H1 (cell line): ENCODE results near the gene TLX1. TPM values are rescaled to one million over a fixed set of nuclear protein-coding genes. Genes with fewer than 3 reads are reported as not detected.

Source experiments
- CTCF ChIA-PET: fragments of 300-600 bp; sonication (Branson Sonifier 250); formaldehyde crosslinking; loops from one replicate; lab custom pipeline; 2021; ENCODE audit not compliant: partially characterized antibody; lab: Charles Lee
- POLR2A ChIA-PET: fragments of 300-600 bp; sonication (Branson Sonifier 250); formaldehyde crosslinking; loops from one replicate; lab custom pipeline; 2021; ENCODE audit warnings: inconsistent platforms; ENCODE audit not compliant: partially characterized antibody; lab: Charles Lee
- DNase-seq, 2 experiments: peaks; one replicate each; pipeline versions ENCODE4 v3.0.0 to v3.0.0-alpha.2; 2010 to 2022; ENCODE audit warnings: low spot score in 2 of 2, low read depth in 1 of 2, mixed read lengths in 1 of 2
- FAIRE-seq: peaks from 2 replicates; lab custom pipeline; 2011; peaks lifted over from hg19 to GRCh38; lab: Jason Lieb, UNC
- H2AFZ ChIP-seq: 2 replicates; pipeline ENCODE4 v1.8.1; 2012; ENCODE audit warnings: low read length, inconsistent platforms
- H2AK5ac ChIP-seq: 2 replicates; pipeline ENCODE4 v1.6.1; 2013; ENCODE audit warnings: low read depth, low read length
- H2BK120ac ChIP-seq: replicated peaks from 2 replicates; pipeline ENCODE3; 2013; ENCODE audit warnings: low read depth, low read length, inconsistent platforms
- H2BK12ac ChIP-seq: 2 replicates; pipeline ENCODE4 v1.6.1; 2013; ENCODE audit warnings: low read depth, low read length
- H2BK15ac ChIP-seq: 2 replicates; pipeline ENCODE4 v1.6.1; 2013; ENCODE audit warnings: low read length
- H2BK20ac ChIP-seq: 2 replicates; pipeline ENCODE4 v1.6.1; 2013; ENCODE audit warnings: low read length
- H2BK5ac ChIP-seq: 2 replicates; pipeline ENCODE4 v1.6.1; 2013; ENCODE audit warnings: low read depth, low read length
- H3K14ac ChIP-seq: 2 replicates; pipeline ENCODE4 v1.6.1; 2013; ENCODE audit warnings: inconsistent platforms; ENCODE audit not compliant: insufficient read length
- H3K18ac ChIP-seq: 2 replicates; pipeline ENCODE4 v1.6.1; 2013; ENCODE audit warnings: low read length; ENCODE audit errors: extremely low read depth
- H3K23ac ChIP-seq: 2 replicates; pipeline ENCODE4 v1.6.1; 2013; ENCODE audit warnings: inconsistent platforms; ENCODE audit not compliant: insufficient read length
- H3K23me2 ChIP-seq: 2 replicates; pipeline ENCODE4 v1.6.1; 2013; ENCODE audit warnings: low read depth, low read length
- H3K27ac ChIP-seq: 2 replicates; pipeline ENCODE4 v1.6.1; 2011; ENCODE audit warnings: low read depth, low read length, inconsistent platforms
- H3K27me3 ChIP-seq, 4 experiments: replicated peaks in 1 of 4; 1 replicate in 1 of 4; 2 replicates in 3 of 4; pipeline versions ENCODE4 v1.6.1 to v1.8.1; 2011 to 2013; ENCODE audit warnings: low read length in 3 of 4, mild to moderate bottlenecking in 3 of 4, inconsistent platforms in 2 of 4, mixed read lengths in 2 of 4, moderate library complexity in 1 of 4; ENCODE audit not compliant: control insufficient read depth in 3 of 4, insufficient read depth in 3 of 4; ENCODE audit errors: extremely low read depth in 1 of 4
- H3K36me3 ChIP-seq, 4 experiments: 2 replicates each; pipeline versions ENCODE4 v1.6.1 to v1.8.1; 2011 to 2013; ENCODE audit warnings: mild to moderate bottlenecking in 4 of 4, low read length in 3 of 4, moderate library complexity in 2 of 4, control low read depth in 1 of 4, inconsistent platforms in 1 of 4; ENCODE audit not compliant: insufficient read depth in 4 of 4, control insufficient read depth in 2 of 4
- H3K4ac ChIP-seq: replicated peaks from 2 replicates; pipeline ENCODE3; 2013; ENCODE audit warnings: low read length, low read depth, mixed read lengths, inconsistent platforms; ENCODE audit not compliant: insufficient read length
- H3K4me1 ChIP-seq, 4 experiments: replicated peaks in 1 of 4; 1 replicate in 1 of 4; 2 replicates in 3 of 4; pipeline versions ENCODE4 v1.6.1 to v1.8.1; 2011 to 2013; ENCODE audit warnings: low read length in 3 of 4, inconsistent platforms in 2 of 4, mixed read lengths in 1 of 4; ENCODE audit not compliant: insufficient read depth in 4 of 4, control insufficient read depth in 3 of 4
- H3K4me2 ChIP-seq, 2 experiments: 2 replicates each; pipeline versions ENCODE4 v1.6.1 to v1.8.1; 2011 to 2013; ENCODE audit warnings: low read depth in 2 of 2, low read length in 2 of 2, control low read depth in 1 of 2, inconsistent platforms in 1 of 2, mild to moderate bottlenecking in 1 of 2; ENCODE audit not compliant: insufficient read depth in 1 of 2
- H3K4me3 ChIP-seq, 4 experiments: fragments of 200-600, 300-600 bp in 1 of 4; sonication (generic), shearing (Covaris generic), sonication (Bioruptor Twin) in 1 of 4; 2 replicates each; pipeline versions ENCODE4 v1.5.1 to v1.8.1; 2011 to 2016; ENCODE audit warnings: low read length in 4 of 4, low read depth in 3 of 4, control low read depth in 2 of 4, inconsistent platforms in 2 of 4, mild to moderate bottlenecking in 2 of 4, mixed read lengths in 1 of 4, moderate library complexity in 1 of 4; ENCODE audit not compliant: insufficient read depth in 2 of 4; ENCODE audit errors: extremely low read depth in 1 of 4
- H3K56ac ChIP-seq: replicated peaks from 2 replicates; pipeline ENCODE3; 2013; ENCODE audit warnings: low read depth, mild to moderate bottlenecking, mixed read lengths, low read length, inconsistent platforms; ENCODE audit not compliant: insufficient read length
- H3K79me1 ChIP-seq: 2 replicates; pipeline ENCODE4 v1.6.1; 2013; ENCODE audit warnings: low read depth, low read length, control low read depth
- H3K79me2 ChIP-seq, 2 experiments: 2 replicates each; pipeline versions ENCODE4 v1.6.1 to v1.8.1; 2012 to 2013; ENCODE audit warnings: low read length in 2 of 2, mild to moderate bottlenecking in 2 of 2, inconsistent platforms in 1 of 2; ENCODE audit not compliant: insufficient read depth in 2 of 2, control insufficient read depth in 1 of 2
- H3K9ac ChIP-seq, 4 experiments: replicated peaks in 1 of 4; 1 replicate in 1 of 4; 2 replicates in 3 of 4; pipeline versions ENCODE4 v1.6.1 to v1.8.1; 2011 to 2013; ENCODE audit warnings: low read depth in 3 of 4, low read length in 3 of 4, control low read depth in 2 of 4, mild to moderate bottlenecking in 2 of 4, moderate library complexity in 2 of 4, inconsistent platforms in 1 of 4; ENCODE audit errors: extremely low read depth in 1 of 4
- H3K9me3 ChIP-seq, 2 experiments: 2 replicates each; pipeline versions ENCODE4 v1.6.1 to v1.8.1; 2012 to 2013; ENCODE audit warnings: mild to moderate bottlenecking in 2 of 2, moderate library complexity in 2 of 2, control low read depth in 1 of 2, inconsistent platforms in 1 of 2, low read depth in 1 of 2, low read length in 1 of 2, mixed read lengths in 1 of 2; ENCODE audit not compliant: insufficient read depth in 2 of 2
- H4K20me1 ChIP-seq, 2 experiments: replicated peaks in 1 of 2; 2 replicates each; pipeline versions ENCODE3 to v1.8.1; 2011 to 2013; ENCODE audit warnings: inconsistent platforms in 2 of 2, low read length in 2 of 2, mild to moderate bottlenecking in 1 of 2; ENCODE audit not compliant: insufficient read depth in 2 of 2, control insufficient read depth in 1 of 2
- H4K5ac ChIP-seq: 2 replicates; pipeline ENCODE4 v1.6.1; 2013; ENCODE audit warnings: low read length, low read depth, mixed read lengths, inconsistent platforms; ENCODE audit not compliant: insufficient read length
- H4K8ac ChIP-seq: 2 replicates; pipeline ENCODE4 v1.8.0; 2013; ENCODE audit warnings: mild to moderate bottlenecking, moderate library complexity, low read length, inconsistent platforms; ENCODE audit not compliant: insufficient read depth; ENCODE audit errors: extremely low read depth
- H4K91ac ChIP-seq: replicated peaks from 2 replicates; pipeline ENCODE3; 2013; ENCODE audit warnings: low read length, mixed read lengths, inconsistent platforms; ENCODE audit not compliant: insufficient read length
- BCL11A ChIP-seq, 2 experiments: IDR thresholded peaks; one replicate each; pipeline ENCODE4 v1.6.1; 2011; ENCODE audit warnings: low read depth in 2 of 2, low read length in 2 of 2, mild to moderate bottlenecking in 2 of 2
- CEBPB ChIP-seq: IDR thresholded peaks from 2 replicates; pipeline ENCODE4 v1.6.1; 2012; ENCODE audit warnings: low read depth, low read length
- CTBP2 ChIP-seq: IDR thresholded peaks from 2 replicates; pipeline ENCODE4 v1.7.0; 2011; ENCODE audit warnings: borderline replicate concordance, mild to moderate bottlenecking, moderate library complexity, mixed read lengths, low read length; ENCODE audit not compliant: insufficient read depth, insufficient read length
- E2F6 ChIP-seq: IDR thresholded peaks from 2 replicates; pipeline ENCODE4 v1.6.1; 2012; ENCODE audit warnings: inconsistent platforms
- EGR1 ChIP-seq: IDR thresholded peaks from 2 replicates; pipeline ENCODE4 v1.6.1; 2011; ENCODE audit warnings: low read depth, low read length, borderline replicate concordance
- GABPA ChIP-seq: IDR thresholded peaks from 2 replicates; pipeline ENCODE4 v1.6.1; 2011; ENCODE audit warnings: mild to moderate bottlenecking, low read length, moderate library complexity, borderline replicate concordance; ENCODE audit not compliant: insufficient read depth
- KDM4A ChIP-seq: IDR thresholded peaks from one replicate; pipeline ENCODE4 v1.7.1; 2012; ENCODE audit warnings: low read depth, mild to moderate bottlenecking, moderate library complexity, low read length, inconsistent platforms; ENCODE audit not compliant: severe bottlenecking
- POLR2A ChIP-seq, 2 experiments: IDR thresholded peaks; 1 replicate in 1 of 2; 2 replicates in 1 of 2; pipeline ENCODE4 v1.6.1; 2011; ENCODE audit warnings: low read depth in 2 of 2, low read length in 2 of 2, mild to moderate bottlenecking in 2 of 2; ENCODE audit errors: control extremely low read depth in 1 of 2
- SIN3A ChIP-seq, 2 experiments: IDR thresholded peaks in 1 of 2; conservative IDR thresholded peaks in 1 of 2; 2 replicates each; pipeline ENCODE4 v1.6.1; 2011 to 2012; ENCODE audit warnings: low read length in 2 of 2, improper control_type of control experiment in 1 of 2, low read depth in 1 of 2, mild to moderate bottlenecking in 1 of 2
- SP1 ChIP-seq: IDR thresholded peaks from 2 replicates; pipeline ENCODE4 v1.6.1; 2011; ENCODE audit warnings: low read depth, low read length
- TCF12 ChIP-seq: IDR thresholded peaks from 2 replicates; pipeline ENCODE4 v1.6.1; 2011; ENCODE audit warnings: low read depth, mild to moderate bottlenecking, low read length
- WGBS, 2 experiments: shearing (Covaris generic) in 1 of 2; methylation state at CpG; one replicate each; pipeline versions ENCODE4 v1.1.6 to v1.1.7; 2013 to 2015; ENCODE audit warnings: low lambda C conversion rate in 2 of 2, mixed read lengths in 2 of 2, inconsistent platforms in 1 of 2, low coverage in 1 of 2, missing lambda C conversion rate in 1 of 2; ENCODE audit not compliant: insufficient replicate concordance in 2 of 2, insufficient coverage in 1 of 2, insufficient read length in 1 of 2; ENCODE audit errors: extremely low coverage in 1 of 2, missing lambda C conversion rate in 1 of 2; 5-methylcytosine and 5-hydroxymethylcytosine counted together
- polyA plus RNA-seq, 7 experiments: library from polyadenylated mRNA; depleted of rRNA in 3 of 7; stranded (reverse) in 5 of 7; unstranded in 2 of 7; fragments of >200 nt in 5 of 7; fragments of 200-250 nt in 2 of 7; gene quantifications; 1 replicate in 5 of 7; 2 replicates in 1 of 7; 4 replicates in 1 of 7; pipeline versions ENCODE4 v1.2.1 to v1.2.3, GENCODE V29; 2011 to 2013; ENCODE audit warnings: missing spikeins in 2 of 7, mixed read lengths in 2 of 7
- total RNA-seq: library from RNA; stranded (reverse); fragmentation: NEBNext Ultra II Directional; extraction: Animal tissue kit (Norgen Biotek cat#: 25700); gene quantifications from 2 replicates; pipeline ENCODE4 v1.2.1, GENCODE V29; 2021
- TF ChIP-seq, protein P1 (sequence below): IDR thresholded peaks from 2 replicates; pipeline ENCODE4 v1.6.1; 2012; ENCODE audit warnings: inconsistent platforms

The TLX1 gene
- total and polyA plus RNA-seq, 2 of the 8 experiments (the other 6 are each of a cell fraction or from before 2014, with no cell fraction given), result not detected

DNA sequence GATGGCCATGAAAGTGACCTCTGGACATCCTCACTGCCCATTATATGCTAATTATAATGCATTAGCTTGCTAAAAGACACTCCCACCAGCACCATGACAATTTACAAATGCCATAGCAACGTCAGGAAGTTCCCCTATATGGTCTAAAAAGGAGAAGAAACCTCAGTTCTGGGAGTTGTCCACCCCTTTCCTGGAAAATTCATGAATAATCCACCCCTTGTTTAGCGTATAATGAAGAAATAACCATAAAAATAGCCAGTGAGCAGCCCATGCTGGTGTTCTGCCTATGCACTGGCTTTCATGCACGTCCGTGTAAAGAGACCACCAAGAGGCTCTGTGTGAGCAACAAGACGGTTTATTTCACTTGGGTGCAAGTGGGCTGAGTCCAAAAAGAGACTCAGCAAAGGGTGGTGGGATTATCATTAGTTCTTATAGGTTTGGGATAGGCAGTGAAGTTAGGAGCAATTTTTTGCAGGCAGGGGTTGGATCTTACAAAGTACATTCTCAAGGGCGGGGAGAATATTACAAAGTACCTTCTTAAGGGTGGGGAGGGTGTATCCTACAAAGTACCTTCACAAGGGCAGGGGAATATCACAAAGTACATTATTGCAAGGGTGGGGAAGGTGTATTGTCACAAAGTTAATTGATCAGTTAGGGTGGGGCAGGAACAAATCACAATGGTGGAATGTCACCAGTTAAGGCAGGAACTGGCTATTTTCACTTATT is 52.5 kb downstream of the TLX1 start:
- no peak for FAIRE-seq
- H4K8ac ChIP-seq, result no peak overlapping the region
- no peaks in the 10 kb centered on the region for H3K23me2 ChIP-seq
- H4K91ac ChIP-seq, result no peak overlapping the region
- POLR2A ChIA-PET, result no interaction called here
- H2AK5ac ChIP-seq, result no peak overlapping the region
- no peak overlapping the region for H4K5ac ChIP-seq
- CTCF ChIA-PET, result interaction anchor here (1.2 kb wide), 1 partner anchor 29 kb away, joined by 5 read pairs; no protein-coding TSS in a partner anchor
- H3K56ac ChIP-seq, result no peak overlapping the region
- H3K9me3 ChIP-seq, result no peaks in the 10 kb centered on the region
- no peak overlapping the region for H3K23ac ChIP-seq
- no peak overlapping the region for H2BK12ac ChIP-seq
- H3K27ac ChIP-seq, result no peak overlapping the region
- no peak overlapping the region for H2AFZ ChIP-seq
- no peaks in the 10 kb centered on the region for H3K79me1 ChIP-seq
- H2BK15ac ChIP-seq, result no peak overlapping the region
- H3K4me3 ChIP-seq, result no peak overlapping the region
- no peak for DNase-seq
- H2BK20ac ChIP-seq, result no peak overlapping the region
- H2BK120ac ChIP-seq, result no peak overlapping the region
- H3K4ac ChIP-seq, result no peak overlapping the region
- H3K4me1 ChIP-seq, result peaks cover 0 to 10% (median 9%) of the 10 kb centered on the region in 4 experiments; a peak in 6 of 7 replicates
- H3K14ac ChIP-seq, result no peak overlapping the region
- H3K27me3 ChIP-seq, result no peaks in the 10 kb centered on the region
- no peaks in the 10 kb centered on the region for H4K20me1 ChIP-seq
- H3K79me2 ChIP-seq, result no peaks in the 10 kb centered on the region
- 86% methylated on average over 6 of the region's 6 CpGs; no CpG with 5 or more reads in 1 of the 2 experiments for WGBS, 2 experiments
- no peak overlapping the region for H3K18ac ChIP-seq
- H3K4me2 ChIP-seq, result 0 out of 4 replicates have a peak overlapping the region, but pooled peaks of 1 of the 2 experiments have one; percentile 21
- H3K36me3 ChIP-seq, result no peaks in the 10 kb centered on the region
- no peak overlapping the region for H2BK5ac ChIP-seq
- H3K9ac ChIP-seq, result no peak overlapping the region
- TF ChIP-seq BCL11A (IDR thresholded peaks at IDR 0.05; ENCODE audit: low read depth in 2 of 2, low read length in 2 of 2) (no peak), E2F6 (no peak), TCF12 (no peak), CTBP2 (no peak), POLR2A (IDR thresholded peaks at IDR 0.05; ENCODE audit: control extremely low read depth in 1 of 2, low read depth in 2 of 2, low read length in 2 of 2) (no peak), GABPA (no peak), EGR1 (no peak), SIN3A (conservative IDR thresholded peaks at IDR 0.05 in 1 of 2, IDR thresholded peaks at IDR 0.05 in 1 of 2; ENCODE audit: low read depth in 1 of 2, low read length in 2 of 2) (no peak), CEBPB (no peak), SP1 (no peak), KDM4A (no peak)
- TF ChIP-seq, protein P1, sequence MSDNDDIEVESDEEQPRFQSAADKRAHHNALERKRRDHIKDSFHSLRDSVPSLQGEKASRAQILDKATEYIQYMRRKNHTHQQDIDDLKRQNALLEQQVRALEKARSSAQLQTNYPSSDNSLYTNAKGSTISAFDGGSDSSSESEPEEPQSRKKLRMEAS, result no peak
